ENCODE data around the gene RALY. TPM values are rescaled to one million over a fixed set of nuclear protein-coding genes. Genes with fewer than 3 reads are reported as not detected.

RALY gene
- total and polyA plus RNA-seq, 2 of the 4 experiments (the other 2 are of a cell fraction): 46.2 to 115 TPM

DNA sequence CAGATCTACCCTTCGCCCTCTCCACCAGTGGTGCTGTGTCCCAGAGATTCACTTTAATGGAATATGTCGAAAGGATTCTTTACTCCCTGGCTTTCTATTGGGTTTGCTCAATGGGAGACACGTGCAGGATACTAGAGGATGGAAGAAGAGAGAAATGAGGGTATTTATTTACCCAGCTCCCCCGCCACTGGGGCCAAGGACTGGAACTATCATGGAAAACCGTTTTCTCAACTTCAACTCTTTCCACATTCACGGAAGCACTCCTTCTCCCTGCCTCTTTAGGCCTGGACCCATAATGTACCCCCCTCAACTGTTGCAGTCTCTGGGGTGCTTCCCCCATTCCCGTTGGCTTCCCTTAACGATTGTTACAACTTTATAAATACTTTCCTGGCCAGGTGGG lies 26.6 kb upstream of the RALY start:
- Histone ChIP-seq H3K23ac (ENCODE audit: low read depth, low read length) (no peak overlapping the region), H2BK5ac (ENCODE audit: low read depth, low read length, poor library complexity, severe bottlenecking) (no peak overlapping the region), H3K56ac (ENCODE audit: extremely low read depth, insufficient read depth, low read length) (no peak overlapping the region), H3K79me1 (ENCODE audit: low read depth in 1 of 2, low read length in 2 of 2) (no peaks in the 10 kb centered on the region), H3K4ac (ENCODE audit: low read depth, low read length) (no peak overlapping the region), H2BK20ac (ENCODE audit: low read depth, low read length) (no peak overlapping the region), H3K18ac (ENCODE audit: low read depth, low read length) (no peak overlapping the region), H3K14ac (replicated peaks; ENCODE audit: low read depth, low read length) (no peak overlapping the region), H3K4me3 (ENCODE audit: insufficient read depth, low read depth, low read length) (no peak overlapping the region), H4K8ac (ENCODE audit: low read depth in 2 of 2, low read length in 2 of 2) (no peak overlapping the region), H3K9me3 (ENCODE audit: control insufficient read depth, insufficient read depth, low read length) (no peaks in the 10 kb centered on the region), H2BK120ac (ENCODE audit: low read depth, low read length) (no peak overlapping the region), H3K36me3 (ENCODE audit: control insufficient read depth, insufficient read depth, low read length) (no peaks in the 10 kb centered on the region), H3K4me1 (ENCODE audit: control insufficient read depth, insufficient read depth, low read length) (no peaks in the 10 kb centered on the region), H4K20me1 (ENCODE audit: insufficient read depth, low read length) (no peaks in the 10 kb centered on the region), H3K4me2 (ENCODE audit: low read depth, low read length) (no peak overlapping the region), H2AK5ac (ENCODE audit: low read depth, low read length) (no peak overlapping the region), H3K27me3 (ENCODE audit: control insufficient read depth, insufficient read depth, low read length) (peaks cover 8% of the 10 kb centered on the region), H2AFZ (replicated peaks; ENCODE audit: low read length, poor library complexity) (no peak overlapping the region), H3K9ac (ENCODE audit: low read depth, low read length) (no peak overlapping the region), H2AK9ac (replicated peaks; ENCODE audit: low read depth, low read length, poor library complexity) (no peak overlapping the region), H3K9me1 (ENCODE audit: insufficient read depth, low read length) (peaks cover 2% of the 10 kb centered on the region; the same call in 1 of the 2 replicates), H2BK15ac (ENCODE audit: low read depth, low read length) (no peak overlapping the region), H3K27ac (ENCODE audit: insufficient read depth, low read length) (no peak overlapping the region), H4K5ac (ENCODE audit: low read depth, low read length) (no peak overlapping the region), H4K91ac (ENCODE audit: insufficient read depth, low read depth, low read length) (no peak overlapping the region)
- ATAC-seq (ENCODE audit: low read depth) (no peak), DNase-seq (no peak)
- TF ChIP-seq POLR2A (IDR thresholded peaks at IDR 0.05; ENCODE audit: low read depth, low read length) (no peak), RCOR1 (IDR thresholded peaks at IDR 0.05; ENCODE audit: insufficient replicate concordance, low read length) (no peak), NFE2L2 (IDR thresholded peaks at IDR 0.05; ENCODE audit: low read depth, low read length) (no peak), MXI1 (IDR thresholded peaks at IDR 0.05; ENCODE audit: borderline replicate concordance, low read depth, low read length) (no peak), BHLHE40 (IDR thresholded peaks at IDR 0.05; ENCODE audit: low read depth, low read length) (no peak), CHD1 (IDR thresholded peaks at IDR 0.05; ENCODE audit: low read depth, low read length) (no peak), MAZ (IDR thresholded peaks at IDR 0.05; ENCODE audit: borderline replicate concordance, low read depth, low read length) (no peak), CEBPB (IDR thresholded peaks at IDR 0.05; ENCODE audit: low read depth, low read length) (no peak), RFX5 (IDR thresholded peaks at IDR 0.05; ENCODE audit: low read depth, low read length) (no peak), SMC3 (IDR thresholded peaks at IDR 0.05; ENCODE audit: low read depth, low read length) (no peak), MAFK (IDR thresholded peaks at IDR 0.05; ENCODE audit: low read depth, low read length) (no peak), RAD21 (IDR thresholded peaks at IDR 0.05; ENCODE audit: low read length) (no peak), FOS (IDR thresholded peaks at IDR 0.05; ENCODE audit: low read depth, low read length) (no peak)
- TF ChIP-seq, protein P1, sequence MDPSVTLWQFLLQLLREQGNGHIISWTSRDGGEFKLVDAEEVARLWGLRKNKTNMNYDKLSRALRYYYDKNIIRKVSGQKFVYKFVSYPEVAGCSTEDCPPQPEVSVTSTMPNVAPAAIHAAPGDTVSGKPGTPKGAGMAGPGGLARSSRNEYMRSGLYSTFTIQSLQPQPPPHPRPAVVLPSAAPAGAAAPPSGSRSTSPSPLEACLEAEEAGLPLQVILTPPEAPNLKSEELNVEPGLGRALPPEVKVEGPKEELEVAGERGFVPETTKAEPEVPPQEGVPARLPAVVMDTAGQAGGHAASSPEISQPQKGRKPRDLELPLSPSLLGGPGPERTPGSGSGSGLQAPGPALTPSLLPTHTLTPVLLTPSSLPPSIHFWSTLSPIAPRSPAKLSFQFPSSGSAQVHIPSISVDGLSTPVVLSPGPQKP (IDR thresholded peaks at IDR 0.05; ENCODE audit: borderline replicate concordance, low read depth, low read length): no peak
- TF ChIP-seq, protein P2, sequence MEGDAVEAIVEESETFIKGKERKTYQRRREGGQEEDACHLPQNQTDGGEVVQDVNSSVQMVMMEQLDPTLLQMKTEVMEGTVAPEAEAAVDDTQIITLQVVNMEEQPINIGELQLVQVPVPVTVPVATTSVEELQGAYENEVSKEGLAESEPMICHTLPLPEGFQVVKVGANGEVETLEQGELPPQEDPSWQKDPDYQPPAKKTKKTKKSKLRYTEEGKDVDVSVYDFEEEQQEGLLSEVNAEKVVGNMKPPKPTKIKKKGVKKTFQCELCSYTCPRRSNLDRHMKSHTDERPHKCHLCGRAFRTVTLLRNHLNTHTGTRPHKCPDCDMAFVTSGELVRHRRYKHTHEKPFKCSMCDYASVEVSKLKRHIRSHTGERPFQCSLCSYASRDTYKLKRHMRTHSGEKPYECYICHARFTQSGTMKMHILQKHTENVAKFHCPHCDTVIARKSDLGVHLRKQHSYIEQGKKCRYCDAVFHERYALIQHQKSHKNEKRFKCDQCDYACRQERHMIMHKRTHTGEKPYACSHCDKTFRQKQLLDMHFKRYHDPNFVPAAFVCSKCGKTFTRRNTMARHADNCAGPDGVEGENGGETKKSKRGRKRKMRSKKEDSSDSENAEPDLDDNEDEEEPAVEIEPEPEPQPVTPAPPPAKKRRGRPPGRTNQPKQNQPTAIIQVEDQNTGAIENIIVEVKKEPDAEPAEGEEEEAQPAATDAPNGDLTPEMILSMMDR (conservative IDR thresholded peaks at IDR 0.05; ENCODE audit: low read depth, low read length): no peak
- TF ChIP-seq, protein P3, sequence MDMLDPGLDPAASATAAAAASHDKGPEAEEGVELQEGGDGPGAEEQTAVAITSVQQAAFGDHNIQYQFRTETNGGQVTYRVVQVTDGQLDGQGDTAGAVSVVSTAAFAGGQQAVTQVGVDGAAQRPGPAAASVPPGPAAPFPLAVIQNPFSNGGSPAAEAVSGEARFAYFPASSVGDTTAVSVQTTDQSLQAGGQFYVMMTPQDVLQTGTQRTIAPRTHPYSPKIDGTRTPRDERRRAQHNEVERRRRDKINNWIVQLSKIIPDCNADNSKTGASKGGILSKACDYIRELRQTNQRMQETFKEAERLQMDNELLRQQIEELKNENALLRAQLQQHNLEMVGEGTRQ (IDR thresholded peaks at IDR 0.05; ENCODE audit: low read depth, low read length): no peak
- in situ Hi-C loops (cut with MboI; ENCODE audit: low sequenced_read_pairs): no loop called here
- POLR2A ChIA-PET (ENCODE audit: unreplicated experiment): no interaction called here
- dilution Hi-C loops (cut with HindIII; ENCODE audit: low sequenced_read_pairs, unreplicated experiment): no loop called here
- CTCF ChIA-PET: no interaction called here
- intact Hi-C loops (cut with micrococcal nuclease): no loop called here
- 80% methylated on average over 3 of the region's 8 CpGs; no CpG with 5 or more reads in 1 of the 2 experiments for WGBS, 2 experiments (ENCODE audit: extremely low coverage in 2 of 2, insufficient read length in 1 of 2)
- BruUV-seq (replicated peaks): no TSS peak

Measured in IMR-90 (cell line).